ENCODE results near the gene IMPDH1.

Gene IMPDH1

DNA sequence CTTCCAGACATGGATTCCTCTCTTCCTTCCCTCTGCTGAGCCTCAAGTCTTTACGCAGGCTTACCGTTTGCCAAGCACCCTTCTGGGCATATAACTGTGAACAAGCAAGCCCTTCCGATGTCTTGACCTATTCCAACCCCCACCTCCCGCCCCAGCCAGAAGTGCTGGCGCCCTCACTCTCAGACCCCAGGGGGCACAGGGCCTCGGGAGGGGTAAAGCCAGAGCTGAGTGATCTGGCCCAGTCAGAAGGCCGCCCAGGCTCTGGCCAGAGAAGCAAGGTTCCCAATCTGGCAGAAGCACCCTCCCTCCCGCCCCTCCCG is 49.5 kb downstream of the IMPDH1 start:
- no peak for DNase-seq (ENCODE audit: low read depth)

DNA sequence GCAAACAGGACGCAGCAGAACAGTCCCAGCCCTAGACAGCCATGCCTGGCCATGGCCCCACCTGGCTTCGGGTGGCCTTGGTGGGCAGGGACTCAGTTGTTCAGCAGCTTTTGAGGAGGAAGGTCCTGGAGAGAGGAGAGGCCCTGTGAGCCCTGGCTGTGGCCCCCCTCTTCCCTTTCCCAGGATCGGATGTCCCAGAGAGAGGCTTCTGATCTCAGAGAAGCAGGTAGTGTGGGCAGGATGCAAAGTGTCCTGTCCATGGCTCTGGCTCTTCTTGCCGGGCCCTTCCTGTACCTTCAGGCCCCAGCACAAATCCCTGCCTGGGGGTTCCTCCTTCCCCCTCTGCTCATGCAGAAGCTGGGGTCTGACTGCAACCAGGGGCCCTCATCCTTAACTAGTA is 49.8 kb downstream of the IMPDH1 start:
- DNase-seq (ENCODE audit: low read depth), result no peak

GRCh38 chr7:128359336-128359735 is 50.4 kb downstream of the IMPDH1 start:
- DNase-seq (ENCODE audit: low read depth), result no peak

GRCh38 chr7:128358233-128358632 is 51.5 kb downstream of the IMPDH1 start:
- DNase-seq (ENCODE audit: low read depth), result no peak

GRCh38 chr7:128357217-128357613 is 52.6 kb downstream of the IMPDH1 start:
- no peak for DNase-seq (ENCODE audit: low read depth)

GRCh38 chr7:128356546-128357216 is 53.1 kb downstream of the IMPDH1 start:
- DNase-seq (ENCODE audit: low read depth), result no peak

- DNase-seq (ENCODE audit: low read depth), result no peak
These were observed 56.2 kb downstream of the IMPDH1 start for GRCh38 chr7:128353610-128354009.

DNA sequence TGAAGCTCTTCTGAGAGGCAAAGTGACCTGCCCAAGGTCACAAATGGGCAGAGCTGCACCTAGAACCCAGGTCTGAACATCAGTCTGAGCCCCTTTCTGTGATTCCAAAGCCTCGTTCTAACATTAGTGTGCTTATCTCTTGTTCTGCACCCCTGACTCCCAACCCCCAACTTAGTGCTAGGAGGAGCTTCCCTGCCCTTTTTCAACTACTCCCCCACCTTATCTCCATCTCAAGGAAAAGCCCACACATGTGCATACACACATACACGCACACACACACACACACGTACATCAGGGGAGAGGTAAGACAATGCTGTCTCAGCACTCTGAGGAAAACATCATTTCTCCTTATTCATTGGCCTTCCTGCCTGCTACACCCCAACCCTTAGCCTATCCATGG is 56.6 kb downstream of the IMPDH1 start:
- DNase-seq (ENCODE audit: low read depth), result no peak

GRCh38 chr7:128352636-128353035 is 57.1 kb downstream of the IMPDH1 start:
- DNase-seq (ENCODE audit: low read depth), result no peak

- DNase-seq (ENCODE audit: low read depth), result no peak
These were observed 57.6 kb downstream of the IMPDH1 start for GRCh38 chr7:128352153-128352537.

DNA sequence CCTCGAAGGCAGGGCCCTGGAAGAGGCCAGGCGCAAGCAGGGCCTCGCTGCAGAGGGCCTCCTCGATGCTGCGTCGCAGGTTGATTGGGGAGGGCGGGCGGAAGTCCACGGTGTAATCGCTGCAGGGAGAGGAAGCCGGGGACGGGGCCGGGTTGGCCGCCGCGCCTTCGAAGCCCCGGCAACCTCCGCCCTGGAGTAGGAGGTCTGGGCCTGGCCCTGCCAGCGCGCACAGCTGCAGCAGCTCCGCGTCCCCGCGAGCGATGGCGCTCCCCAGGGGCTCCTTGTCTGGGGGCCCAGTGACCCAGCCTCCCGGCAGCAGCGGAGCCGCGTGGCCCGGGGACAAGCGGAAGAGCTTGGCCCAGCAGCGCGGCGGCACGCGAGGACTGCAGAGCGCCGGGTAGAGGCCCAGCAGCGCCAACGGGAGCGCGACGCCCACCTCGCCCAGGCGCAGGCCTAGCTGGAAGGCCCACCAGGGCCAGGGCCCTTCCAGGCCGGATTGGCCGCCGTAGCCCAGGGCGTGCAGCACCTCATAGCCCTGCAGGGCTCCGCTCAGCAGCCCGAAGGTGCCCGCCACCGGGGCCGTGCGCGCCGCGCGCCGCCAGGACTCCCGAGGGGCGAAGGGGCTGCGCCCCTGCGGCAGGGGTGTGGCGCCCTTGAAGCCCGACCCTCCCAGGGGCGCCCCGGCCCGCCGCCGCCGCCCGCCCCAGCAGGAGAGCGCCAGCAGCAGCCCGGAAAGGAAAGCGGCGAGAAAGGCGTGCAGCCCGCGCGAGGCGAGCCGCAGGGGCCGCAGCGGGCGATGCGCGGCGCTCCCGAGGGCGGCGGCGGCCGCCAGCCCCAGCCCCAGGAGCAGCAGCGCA is 58.3 kb downstream of the IMPDH1 start:
- DNase-seq (ENCODE audit: low read depth), result no peak

GRCh38 chr7:128350708-128351295 is 59.0 kb downstream of the IMPDH1 start:
- no peak for DNase-seq (ENCODE audit: low read depth)

DNA sequence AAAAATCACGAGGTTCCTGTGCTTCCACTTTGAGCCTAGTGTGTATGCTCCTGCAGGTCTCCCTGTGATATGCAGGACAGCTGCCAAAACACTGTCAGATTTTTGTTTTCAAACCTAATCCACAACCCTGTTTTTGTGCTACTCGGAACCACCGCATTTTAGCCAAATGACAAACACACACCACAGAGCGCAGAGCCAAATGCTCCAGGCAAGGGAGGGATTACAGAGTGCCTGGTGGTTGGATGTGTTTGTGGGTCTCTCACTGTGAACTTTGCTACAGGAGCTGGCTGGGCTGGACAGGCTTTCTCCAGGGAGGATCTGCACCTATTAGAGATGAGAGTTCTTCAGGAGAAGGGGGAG is 60.3 kb downstream of the IMPDH1 start:
- DNase-seq (ENCODE audit: low read depth), result no peak

GRCh38 chr7:128347647-128348097 is 62.1 kb downstream of the IMPDH1 start:
- peak; percentile 34 for DNase-seq (ENCODE audit: low read depth)

- no peak for DNase-seq (ENCODE audit: low read depth)
These were observed 65.4 kb downstream of the IMPDH1 start for GRCh38 chr7:128344431-128344774.

- DNase-seq (ENCODE audit: low read depth), result peak; percentile 75
These were observed 66.0 kb downstream of the IMPDH1 start, which contains the start of gene RBM28 for GRCh38 chr7:128343554-128344430. TSS of gene RBM28 (minus strand) at chr7:128343908. CDS start at chr7:128343793, 115 bp downstream.
